AG10803 (cell line): ENCODE results near the gene WFDC5.
"Not testable (repeated sequence)": the region's sequence is repeated elsewhere in the genome, so short reads cannot be mapped to it uniquely, and the experiment has no call there.

Experiments
- DNase-seq: peaks from one replicate; pipeline ENCODE4 v3.0.0; 2010; ENCODE audit warnings: low read depth
- H3K4me3 ChIP-seq: 2 replicates; pipeline ENCODE4 v1.5.1; 2011; ENCODE audit warnings: mild to moderate bottlenecking, low read length, control low read depth
- CTCF ChIP-seq: conservative IDR thresholded peaks from 2 replicates; pipeline ENCODE4 v1.5.1; 2011; ENCODE audit warnings: mild to moderate bottlenecking, low read length, control low read depth, inconsistent platforms

WFDC5 gene

GRCh38 chr20:45153147-45153546 is 38.2 kb upstream of the WFDC5 start:
- TF ChIP-seq CTCF = no peak
- H3K4me3 ChIP-seq = no peak overlapping the region
- no peak for DNase-seq

- no peak for DNase-seq
- H3K4me3 ChIP-seq = no peak overlapping the region
- no peak for TF ChIP-seq CTCF
Measured at GRCh38 chr20:45152405-45152804, 37.4 kb upstream of the WFDC5 start.

- H3K4me3 ChIP-seq = no peak overlapping the region
- no peak for TF ChIP-seq CTCF
Measured at GRCh38 chr20:45149062-45149461, 34.1 kb upstream of the WFDC5 start.

GRCh38 chr20:45140836-45141235 is 25.9 kb upstream of the WFDC5 start:
- DNase-seq = no peak
- no peak overlapping the region for H3K4me3 ChIP-seq
- no peak for TF ChIP-seq CTCF

More at GRCh38 chr20:45149062-45149461, 34.1 kb upstream of the WFDC5 start:
- no peak for DNase-seq

GRCh38 chr20:45139733-45140375 is 24.9 kb upstream of the WFDC5 start:
- H3K4me3 ChIP-seq, DNase-seq: not testable (repeated sequence)

GRCh38 chr20:45138561-45139300 is 23.8 kb upstream of the WFDC5 start:
- no peak for DNase-seq
- no peak overlapping the region for H3K4me3 ChIP-seq
- TF ChIP-seq CTCF = peak; percentile 55

- H3K4me3 ChIP-seq = no peak overlapping the region
- TF ChIP-seq CTCF = no peak
- DNase-seq = no peak
Measured at GRCh38 chr20:45136911-45137310, 21.9 kb upstream of the WFDC5 start.
